Activated T-cell treated with anti-CD3 and anti-CD28 coated beads, Interleukin-2, amount 50 U/mL, for 24 hours (primary cell): Measurements from ENCODE around the gene G6PD.
"Not testable (repeated sequence)": the region's sequence is repeated elsewhere in the genome, so short reads cannot be mapped to it uniquely, and the experiment has no call there.

Experiments
- DNase-seq: peaks from one replicate; pipeline ENCODE4 v3.0.0-alpha.2; 2020
- H3K27ac Mint-ChIP-seq: 2 replicates; pipeline ENCODE4 v1.8.0; 2020; ENCODE audit warnings: mild to moderate bottlenecking, mixed read lengths
- H3K27me3 Mint-ChIP-seq: 2 replicates; pipeline ENCODE4 v1.8.0; 2020; ENCODE audit warnings: mixed read lengths
- H3K36me3 Mint-ChIP-seq: 2 replicates; pipeline ENCODE4 v1.8.0; 2020; ENCODE audit warnings: low read depth, mixed read lengths
- H3K4me1 Mint-ChIP-seq: 2 replicates; pipeline ENCODE4 v1.8.0; 2020; ENCODE audit warnings: low read depth, mixed read lengths
- H3K4me3 Mint-ChIP-seq: 2 replicates; pipeline ENCODE4 v1.8.0; 2020; ENCODE audit warnings: mild to moderate bottlenecking, moderate library complexity, mixed read lengths
- H3K9me3 Mint-ChIP-seq: 2 replicates; pipeline ENCODE4 v1.8.0; 2020; ENCODE audit warnings: mixed read lengths

The G6PD gene

DNA sequence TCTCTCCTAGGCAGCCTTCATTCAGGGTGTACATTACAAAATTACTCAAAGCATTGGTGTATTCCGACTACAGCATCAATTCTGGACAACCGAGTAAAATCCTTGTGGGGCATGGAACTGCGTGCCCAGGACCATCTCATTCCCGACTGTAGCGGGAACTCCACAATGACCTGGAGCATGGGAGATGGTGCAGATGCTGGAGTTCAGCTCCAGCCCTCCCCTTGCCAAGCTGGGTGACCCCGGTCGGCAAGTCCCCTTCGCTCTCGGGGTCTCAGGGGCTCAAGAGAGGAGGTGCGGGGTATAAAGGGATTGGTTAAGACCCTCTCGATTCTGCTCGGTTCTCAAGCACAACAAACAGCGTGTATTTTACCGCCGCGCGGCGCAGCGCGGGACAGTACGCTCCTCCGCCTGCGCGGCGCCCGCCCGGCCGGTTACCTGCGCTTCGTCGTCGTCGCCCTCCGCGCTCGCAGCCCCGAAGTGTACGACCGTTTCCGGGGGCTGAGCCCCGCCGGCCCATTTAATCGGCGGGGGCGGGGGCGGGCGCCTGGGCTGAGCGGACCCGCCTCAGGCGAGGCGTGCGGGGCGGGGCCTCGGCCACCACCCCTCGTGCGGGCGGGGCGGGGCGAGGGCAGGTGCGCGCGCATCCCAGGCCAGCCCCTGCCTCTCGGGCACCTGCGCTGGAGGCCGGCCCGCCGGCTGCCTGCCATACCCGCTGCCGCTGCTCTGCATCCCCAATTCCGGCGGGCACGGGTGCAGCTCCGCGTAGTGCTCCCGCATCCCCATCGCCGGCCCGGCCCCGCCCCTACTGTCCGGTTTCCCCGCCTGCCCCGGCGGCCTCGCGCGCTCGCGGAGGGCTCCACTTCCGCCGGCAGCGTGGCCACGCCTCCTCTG, at the start of gene G6PD:
TSS of gene G6PD (minus strand) at position 493 of the 891 bp plus-strand sequence. CDS start 691 bp downstream, outside the sequence.
- DNase-seq: no peak
- Mint-ChIP-seq H3K4me3 (peak within 1 kb of the TSS; percentile 83), H3K4me1 (peaks cover 59% of the 10 kb centered on the region), H3K27ac (peak within 1 kb of the TSS; percentile 97), H3K27me3 (peaks cover 16% of the 10 kb centered on the region), H3K36me3 (peaks cover 66% of the 10 kb centered on the region), H3K9me3 (no peaks in the 10 kb centered on the region)

DNA sequence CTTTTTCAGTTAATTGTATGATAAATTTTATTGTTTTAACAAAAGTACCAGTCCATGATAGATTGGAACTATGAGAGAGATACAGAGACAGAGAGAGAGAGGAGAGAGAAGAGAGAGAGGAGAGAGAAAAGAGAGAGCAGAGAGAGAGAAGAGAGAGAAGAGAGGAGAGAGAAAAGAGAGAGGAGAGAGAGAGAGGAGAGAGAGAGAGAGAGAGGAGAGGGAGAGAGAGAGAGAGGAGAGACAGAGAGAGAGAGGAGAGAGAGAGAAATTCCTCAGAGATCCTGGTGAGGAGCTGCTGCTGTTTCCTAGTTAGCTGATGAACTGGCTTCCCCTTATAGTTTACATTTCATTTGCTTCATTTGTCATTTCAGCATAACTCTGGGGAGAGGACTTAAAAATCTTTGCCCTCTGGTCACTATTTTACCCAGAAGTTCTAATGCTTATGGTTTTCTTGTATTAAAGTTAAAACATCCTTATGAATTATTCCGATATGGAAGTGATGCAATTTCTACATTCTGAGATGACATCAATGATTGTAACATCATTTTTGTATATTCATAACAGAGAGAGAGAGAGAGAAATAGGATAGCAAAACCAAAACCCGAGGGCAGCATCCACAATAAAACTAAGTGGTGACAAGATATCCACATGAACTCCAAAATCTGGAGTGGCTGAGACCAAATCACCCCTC, 49.1 kb upstream of the G6PD start:
- no peaks in the 10 kb centered on the region for H3K9me3 Mint-ChIP-seq
- no peak overlapping the region for H3K27ac Mint-ChIP-seq
- H3K36me3 Mint-ChIP-seq: no peaks in the 10 kb centered on the region
- no peak overlapping the region for H3K4me3 Mint-ChIP-seq
- peaks cover 5% of the 10 kb centered on the region for H3K4me1 Mint-ChIP-seq
- peaks cover 46% of the 10 kb centered on the region for H3K27me3 Mint-ChIP-seq
- no peak for DNase-seq

DNA sequence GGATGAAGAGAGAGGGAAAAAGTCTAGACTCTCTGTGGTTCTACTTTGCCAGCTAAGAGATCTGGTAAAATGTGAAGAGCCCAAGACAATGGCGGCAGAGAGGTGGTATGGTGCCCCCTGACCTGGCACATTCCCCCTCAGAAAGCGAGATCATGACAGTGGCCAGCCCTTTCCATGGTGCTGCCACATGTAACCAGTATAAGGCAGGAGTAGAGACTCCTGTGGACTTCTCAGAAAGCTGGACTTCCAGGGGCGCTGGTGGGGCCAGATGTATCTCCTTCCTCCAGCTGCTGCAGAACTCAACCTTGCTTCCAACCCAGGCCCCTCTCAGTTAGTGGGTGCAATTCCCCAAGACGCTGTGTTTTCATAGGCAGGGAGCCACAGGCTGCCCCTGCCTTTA, 47.8 kb upstream of the G6PD start:
- Mint-ChIP-seq H3K9me3 (no peaks in the 10 kb centered on the region), H3K4me3 (no peak overlapping the region)
- no peak for DNase-seq

DNA sequence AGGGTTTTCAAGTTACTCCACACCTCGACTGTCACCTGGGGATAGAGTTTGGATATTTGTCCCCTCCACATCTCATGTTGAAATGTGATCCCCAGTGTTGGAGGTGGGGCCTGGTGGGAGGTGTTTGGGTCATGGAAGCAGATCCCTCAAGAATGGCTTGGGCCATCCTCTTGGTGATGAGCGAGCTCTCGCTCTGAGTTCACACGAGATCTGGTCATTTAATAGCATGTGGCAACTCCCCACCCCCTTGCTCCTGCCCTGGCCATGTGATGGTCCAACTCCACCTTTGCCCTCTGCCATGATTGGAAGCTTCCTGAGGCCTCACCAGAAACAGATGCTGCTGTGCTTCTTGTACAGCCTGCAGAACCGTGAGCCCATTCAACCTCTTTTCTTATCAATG, 46.6 kb upstream of the G6PD start:
- Mint-ChIP-seq H3K36me3 (no peaks in the 10 kb centered on the region), H3K4me3 (no peak overlapping the region), H3K9me3 (no peaks in the 10 kb centered on the region), H3K27ac (no peak overlapping the region), H3K4me1 (no peaks in the 10 kb centered on the region), H3K27me3 (peaks cover 33% of the 10 kb centered on the region)
- no peak for DNase-seq

More for the DNA sequence above, 47.8 kb upstream of the G6PD start:
- H3K27ac Mint-ChIP-seq: no peak overlapping the region
- peaks cover 38% of the 10 kb centered on the region for H3K27me3 Mint-ChIP-seq
- no peaks in the 10 kb centered on the region for H3K4me1 Mint-ChIP-seq
- H3K36me3 Mint-ChIP-seq: no peaks in the 10 kb centered on the region

DNA sequence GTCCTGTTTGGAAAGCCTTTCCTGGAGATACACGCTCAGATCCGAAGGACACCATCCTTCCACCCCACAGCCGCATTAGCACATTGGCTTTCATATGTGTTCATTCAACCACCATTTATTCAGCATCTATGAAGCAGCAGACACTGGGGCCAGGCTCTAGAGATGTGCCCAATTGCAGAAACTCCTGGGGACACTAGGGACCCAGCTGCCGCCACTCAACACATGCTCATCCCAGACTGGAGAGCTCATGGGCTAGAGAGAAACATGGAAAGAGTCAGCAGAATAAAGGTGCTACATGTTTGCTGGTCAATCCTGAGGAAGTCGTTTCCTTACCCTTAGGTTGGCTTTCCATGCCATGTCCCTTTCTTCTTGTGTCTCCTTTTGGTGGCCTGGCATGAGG, 45.9 kb upstream of the G6PD start:
- H3K27ac Mint-ChIP-seq: no peak overlapping the region
- H3K9me3 Mint-ChIP-seq: no peaks in the 10 kb centered on the region
- no peak for DNase-seq
- no peak overlapping the region for H3K4me3 Mint-ChIP-seq
- H3K36me3 Mint-ChIP-seq: no peaks in the 10 kb centered on the region
- H3K27me3 Mint-ChIP-seq: peaks cover 28% of the 10 kb centered on the region
- no peaks in the 10 kb centered on the region for H3K4me1 Mint-ChIP-seq

DNA sequence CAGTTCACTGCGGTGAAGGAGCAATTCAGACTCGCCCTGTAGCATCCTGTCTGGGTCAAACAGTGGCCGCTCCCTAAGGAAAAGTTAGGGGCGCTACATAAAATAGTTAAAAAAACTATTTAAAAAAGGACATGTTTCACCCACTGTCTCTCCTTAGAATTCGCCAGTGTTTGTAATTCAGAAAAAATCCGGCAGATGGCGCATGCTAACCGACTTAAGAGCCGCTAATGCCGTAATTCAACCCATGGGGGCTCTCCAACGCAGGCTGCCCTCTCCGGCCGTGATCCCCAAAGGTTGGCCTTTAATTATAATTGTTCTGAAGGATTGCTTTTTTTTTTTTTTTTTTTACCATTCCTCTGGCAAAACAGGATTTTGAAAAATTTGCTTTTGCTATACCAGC, 43.8 kb upstream of the G6PD start:
- H3K36me3 Mint-ChIP-seq, H3K4me1 Mint-ChIP-seq, H3K9me3 Mint-ChIP-seq, DNase-seq, H3K4me3 Mint-ChIP-seq, H3K27ac Mint-ChIP-seq: not testable (repeated sequence)
- peaks cover 21% of the 10 kb centered on the region for H3K27me3 Mint-ChIP-seq

DNA sequence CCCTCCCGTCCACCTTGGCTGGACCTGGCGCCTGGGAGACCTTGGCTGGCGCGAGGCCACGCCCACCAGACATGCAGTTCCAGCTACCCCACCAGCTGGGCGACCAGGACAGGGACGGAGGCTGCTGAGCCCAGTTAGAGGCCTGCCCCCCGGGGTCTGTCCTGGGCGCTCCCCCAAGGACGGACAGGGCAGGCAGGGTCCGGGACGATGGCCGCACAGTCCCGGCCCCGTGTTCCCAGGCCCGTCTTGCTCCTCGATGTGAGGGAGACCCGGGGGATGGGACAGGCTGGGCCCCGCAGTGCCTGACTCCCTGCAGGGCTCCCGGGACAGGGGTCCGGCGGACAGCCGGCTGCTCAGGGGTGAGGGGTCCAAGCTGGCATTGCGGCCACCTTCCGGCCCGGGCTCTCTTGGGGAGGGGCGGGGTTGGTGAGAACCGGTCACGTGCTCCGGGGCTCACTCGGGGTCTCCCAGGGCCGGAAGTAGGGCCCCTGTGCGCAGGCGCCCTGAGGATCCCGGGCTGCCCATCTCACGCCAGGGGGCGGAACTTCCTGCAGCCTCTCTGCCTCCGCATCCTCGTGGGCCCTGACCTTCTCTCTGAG, 38.0 kb upstream of the G6PD start, which contains the start of gene CTAG1A:
TSS of gene CTAG1A (plus strand) at position 549 of the 599 bp plus-strand sequence. CDS start 74 bp downstream, outside the sequence.
- not testable (repeated sequence) for H3K27ac Mint-ChIP-seq, H3K36me3 Mint-ChIP-seq, H3K27me3 Mint-ChIP-seq, H3K4me1 Mint-ChIP-seq, H3K9me3 Mint-ChIP-seq, DNase-seq, H3K4me3 Mint-ChIP-seq

DNA sequence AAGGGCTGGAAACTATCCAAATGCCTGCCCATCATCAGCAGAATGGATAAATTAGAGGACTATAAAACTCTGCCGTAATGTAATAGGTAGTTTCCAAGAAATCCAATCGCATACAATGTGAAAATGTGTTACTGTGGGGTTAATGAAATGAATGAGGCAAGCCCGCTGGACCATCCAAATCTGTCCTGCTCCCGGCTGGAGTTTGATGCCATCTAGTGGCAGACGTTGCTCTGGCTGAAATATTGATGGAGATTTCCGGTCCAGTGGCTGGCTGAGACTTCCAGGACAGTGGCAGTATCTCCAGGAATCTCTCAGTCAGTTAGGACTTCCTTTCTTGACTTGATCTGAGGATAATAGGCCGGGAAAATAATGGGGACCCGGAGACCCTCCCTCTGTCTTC, 36.3 kb upstream of the G6PD start:
- H3K27ac Mint-ChIP-seq, H3K4me1 Mint-ChIP-seq, H3K9me3 Mint-ChIP-seq, DNase-seq, H3K4me3 Mint-ChIP-seq, H3K36me3 Mint-ChIP-seq, H3K27me3 Mint-ChIP-seq: not testable (repeated sequence)

DNA sequence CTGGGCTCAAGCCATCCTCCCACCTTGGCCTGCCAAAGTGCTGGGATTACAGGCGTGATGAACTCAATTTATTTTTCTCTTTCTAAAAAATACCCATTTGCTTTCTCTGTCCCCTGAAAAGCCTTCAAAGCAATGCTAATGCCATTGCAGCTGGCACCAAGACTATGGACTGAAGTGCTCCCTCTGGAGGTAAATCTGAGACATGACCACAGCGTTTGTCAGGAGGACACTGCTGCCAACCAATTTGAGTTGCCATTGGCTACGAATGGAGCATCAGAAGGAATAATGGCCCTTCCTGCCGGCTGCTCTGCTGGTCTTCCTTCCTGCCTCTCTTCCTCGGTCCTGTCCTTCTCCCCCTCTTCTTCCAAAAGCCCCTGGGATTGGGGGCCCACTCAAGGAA, 28.4 kb upstream of the G6PD start:
- not testable (repeated sequence) for DNase-seq, H3K4me1 Mint-ChIP-seq, H3K36me3 Mint-ChIP-seq, H3K4me3 Mint-ChIP-seq, H3K27me3 Mint-ChIP-seq, H3K27ac Mint-ChIP-seq, H3K9me3 Mint-ChIP-seq

DNA sequence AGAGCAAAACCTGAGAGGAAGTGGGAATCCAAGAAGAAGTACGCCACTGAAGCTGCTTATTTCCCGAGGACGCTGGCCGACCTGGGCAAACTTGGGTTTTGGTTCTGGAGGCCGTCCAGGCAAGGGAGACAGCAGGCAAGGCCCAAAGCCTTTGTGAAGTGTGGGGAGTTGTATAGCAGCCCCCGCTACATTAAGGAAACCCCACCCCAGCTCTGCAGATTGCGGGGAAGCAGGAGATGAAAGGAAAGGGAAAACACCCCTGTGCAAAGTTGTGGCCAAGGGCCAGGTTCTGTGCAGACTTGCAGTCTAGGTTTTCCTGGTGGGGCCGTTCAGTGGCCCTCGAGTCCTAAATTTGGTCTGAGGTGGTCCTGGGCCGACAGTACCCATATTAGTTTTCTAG, 26.4 kb upstream of the G6PD start:
- not testable (repeated sequence) for H3K36me3 Mint-ChIP-seq, H3K9me3 Mint-ChIP-seq, H3K27ac Mint-ChIP-seq, H3K27me3 Mint-ChIP-seq, H3K4me1 Mint-ChIP-seq, H3K4me3 Mint-ChIP-seq, DNase-seq

DNA sequence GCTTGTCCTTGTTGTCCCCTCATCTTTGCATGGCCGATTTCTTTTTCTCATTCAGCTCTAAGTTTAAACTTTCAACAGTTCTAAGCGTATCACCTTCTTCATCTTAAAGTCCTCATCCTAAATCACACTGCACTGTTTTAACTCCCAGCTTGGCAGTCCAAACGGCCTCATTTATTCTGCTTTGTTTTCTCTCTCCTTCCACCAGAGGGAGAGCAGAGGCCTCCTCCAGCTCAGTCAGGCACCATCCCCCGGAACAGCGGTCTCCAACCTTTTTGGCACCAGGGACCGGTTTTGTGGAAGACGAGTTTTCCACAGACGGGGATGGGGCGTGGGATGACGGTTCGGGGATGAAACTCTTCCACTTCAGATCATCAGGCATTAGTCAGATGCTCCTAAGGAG, 23.7 kb upstream of the G6PD start:
- not testable (repeated sequence) for H3K36me3 Mint-ChIP-seq, H3K9me3 Mint-ChIP-seq, H3K4me1 Mint-ChIP-seq, H3K4me3 Mint-ChIP-seq, DNase-seq, H3K27me3 Mint-ChIP-seq, H3K27ac Mint-ChIP-seq

DNA sequence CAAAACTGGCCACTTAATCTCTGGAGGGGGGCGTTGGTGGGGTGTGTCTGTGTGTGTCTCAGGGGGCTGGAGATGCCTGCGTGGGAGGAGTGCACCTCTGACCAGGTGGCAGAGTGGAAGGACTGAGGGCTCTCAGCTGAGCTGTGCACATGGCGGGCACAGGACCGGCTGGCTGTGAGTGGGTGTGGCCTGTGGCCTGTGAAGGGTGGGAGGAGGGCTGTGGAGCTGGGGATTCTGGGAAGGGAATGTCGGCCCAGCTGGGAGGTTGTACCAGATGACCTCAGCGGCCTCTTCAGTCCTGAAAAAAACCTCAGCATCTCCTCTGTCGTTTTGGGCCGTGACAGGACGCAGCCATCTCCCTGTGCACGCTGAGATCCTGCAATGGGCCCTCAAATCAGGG, 15.6 kb upstream of the G6PD start:
- H3K4me1 Mint-ChIP-seq, DNase-seq, H3K27me3 Mint-ChIP-seq, H3K36me3 Mint-ChIP-seq, H3K4me3 Mint-ChIP-seq, H3K9me3 Mint-ChIP-seq, H3K27ac Mint-ChIP-seq: not testable (repeated sequence)

DNA sequence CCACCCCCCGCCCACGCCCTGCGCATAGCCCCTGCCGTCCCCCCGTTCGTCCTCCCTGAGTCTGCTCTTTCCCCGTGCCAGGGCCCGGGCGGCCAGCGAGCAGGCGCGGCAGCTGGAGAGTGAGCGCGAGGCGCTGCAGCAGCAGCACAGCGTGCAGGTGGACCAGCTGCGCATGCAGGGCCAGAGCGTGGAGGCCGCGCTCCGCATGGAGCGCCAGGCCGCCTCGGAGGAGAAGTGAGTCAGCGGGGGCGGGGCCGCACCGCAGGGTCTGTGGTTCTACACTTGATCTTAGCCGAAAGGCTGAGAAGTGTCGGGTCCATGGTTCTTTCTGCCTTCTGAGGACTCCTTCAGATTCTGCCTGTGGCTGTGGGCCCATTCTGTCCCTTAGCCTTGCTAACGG, 13.7 kb upstream of the G6PD start:
- not testable (repeated sequence) for H3K4me3 Mint-ChIP-seq

DNA sequence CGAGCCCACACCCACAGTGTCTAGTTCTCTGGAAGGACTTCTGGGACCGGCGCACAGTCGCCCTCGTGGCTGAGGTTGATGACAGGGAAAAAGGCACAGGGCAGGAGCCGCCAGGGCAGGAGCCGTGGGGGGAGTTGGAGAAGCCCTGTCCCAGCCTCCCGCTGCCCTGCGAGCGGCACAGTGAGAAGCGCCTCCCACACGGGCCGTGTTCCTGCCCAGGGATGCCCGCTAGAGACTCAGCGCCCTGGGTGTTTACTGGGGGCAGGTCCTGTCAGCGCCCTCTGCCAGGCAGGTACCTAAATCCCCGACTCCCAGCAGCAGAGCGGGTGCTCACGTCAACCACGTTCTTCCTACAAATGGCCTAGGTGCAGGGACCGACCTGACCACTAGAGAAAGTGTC, 12.2 kb upstream of the G6PD start:
- not testable (repeated sequence) for H3K27me3 Mint-ChIP-seq, H3K27ac Mint-ChIP-seq, H3K9me3 Mint-ChIP-seq, DNase-seq, H3K4me3 Mint-ChIP-seq, H3K4me1 Mint-ChIP-seq
- peaks cover 12% of the 10 kb centered on the region for H3K36me3 Mint-ChIP-seq

More for the DNA sequence above, 13.7 kb upstream of the G6PD start:
- not testable (repeated sequence) for H3K27me3 Mint-ChIP-seq, H3K27ac Mint-ChIP-seq, DNase-seq, H3K9me3 Mint-ChIP-seq, H3K4me1 Mint-ChIP-seq, H3K36me3 Mint-ChIP-seq
